ENCODE results near the gene POLG2. TPM values are rescaled to one million over a fixed set of nuclear protein-coding genes. Genes with fewer than 3 reads are reported as not detected.

The POLG2 gene
- total and polyA plus RNA-seq, 2 of the 8 experiments (the other 6 are each of a cell fraction or from before 2014, with no cell fraction given), result 9.7 to 34.3 TPM

GRCh38 chr17:64455993-64456885, 40.6 kb downstream of the POLG2 start:
- no peak overlapping the region for H3K27ac ChIP-seq (ENCODE audit: low read depth, low read length)
- no peak overlapping the region for H2BK120ac ChIP-seq (replicated peaks; ENCODE audit: low read depth, low read length)
- H3K9ac ChIP-seq (replicated peaks in 1 of 4; ENCODE audit: extremely low read depth in 1 of 4, low read depth in 3 of 4, low read length in 3 of 4), result no peak overlapping the region
- POLR2A ChIA-PET (ENCODE audit: partially characterized antibody), result interaction anchor here (0.7 to 2.1 kb wide), 2 partner anchors 49 to 81 kb away, joined by 3 to 9 read pairs; partner anchors contain the start of gene DDX5
- 82% methylated on average over 8 of the region's 8 CpGs; no CpG with 5 or more reads in 1 of the 2 experiments for WGBS, 2 experiments (ENCODE audit: extremely low coverage in 1 of 2, insufficient coverage in 1 of 2, insufficient read length in 1 of 2, insufficient replicate concordance in 2 of 2, low coverage in 1 of 2, low lambda C conversion rate in 2 of 2, missing lambda C conversion rate in 1 of 2)
- no peak overlapping the region for H4K8ac ChIP-seq (ENCODE audit: extremely low read depth, insufficient read depth, low read length)
- no peak for FAIRE-seq
- H3K4ac ChIP-seq (replicated peaks; ENCODE audit: insufficient read length, low read depth, low read length), result no peak overlapping the region
- H2BK5ac ChIP-seq (ENCODE audit: low read depth, low read length), result no peak overlapping the region
- CTCF ChIA-PET (ENCODE audit: partially characterized antibody), result interaction anchor here (0.6 to 3.7 kb wide), 3 partner anchors 9 to 85 kb away, joined by 3 to 22 read pairs (median 3); no protein-coding TSS in a partner anchor
- no peaks in the 10 kb centered on the region for H3K79me2 ChIP-seq (ENCODE audit: control insufficient read depth in 1 of 2, insufficient read depth in 2 of 2, low read length in 2 of 2)
- H4K20me1 ChIP-seq (replicated peaks in 1 of 2; ENCODE audit: control insufficient read depth in 1 of 2, insufficient read depth in 2 of 2, low read length in 2 of 2), result no peaks in the 10 kb centered on the region
- H3K79me1 ChIP-seq (ENCODE audit: low read depth, low read length), result no peaks in the 10 kb centered on the region
- H3K18ac ChIP-seq (ENCODE audit: extremely low read depth, low read length), result no peak overlapping the region
- H3K56ac ChIP-seq (replicated peaks; ENCODE audit: insufficient read length, low read depth, low read length), result no peak overlapping the region
- H3K9me3 ChIP-seq (ENCODE audit: insufficient read depth in 2 of 2, low read depth in 1 of 2, low read length in 1 of 2), result no peaks in the 10 kb centered on the region
- H3K27me3 ChIP-seq (replicated peaks in 1 of 4; ENCODE audit: control insufficient read depth in 3 of 4, extremely low read depth in 1 of 4, insufficient read depth in 3 of 4, low read length in 3 of 4), result no peaks in the 10 kb centered on the region
- H3K36me3 ChIP-seq (ENCODE audit: control insufficient read depth in 2 of 4, insufficient read depth in 4 of 4, low read length in 3 of 4), result no peaks in the 10 kb centered on the region
- DNase-seq (ENCODE audit: low read depth in 1 of 2, low spot score in 2 of 2), result no peak
- H4K5ac ChIP-seq (ENCODE audit: insufficient read length, low read depth, low read length), result no peak overlapping the region
- no peak overlapping the region for H2BK15ac ChIP-seq (ENCODE audit: low read length)
- no peak overlapping the region for H4K91ac ChIP-seq (replicated peaks; ENCODE audit: insufficient read length, low read length)
- H3K4me3 ChIP-seq (ENCODE audit: extremely low read depth in 1 of 4, insufficient read depth in 2 of 4, low read depth in 3 of 4, low read length in 4 of 4), result no peak overlapping the region
- no peaks in the 10 kb centered on the region for H3K23me2 ChIP-seq (ENCODE audit: low read depth, low read length)
- H3K4me1 ChIP-seq (replicated peaks in 1 of 4; ENCODE audit: control insufficient read depth in 3 of 4, insufficient read depth in 4 of 4, low read length in 3 of 4), result no peaks in the 10 kb centered on the region
- no peak overlapping the region for H3K4me2 ChIP-seq (ENCODE audit: insufficient read depth in 1 of 2, low read depth in 2 of 2, low read length in 2 of 2)
- no peak overlapping the region for H3K23ac ChIP-seq (ENCODE audit: insufficient read length)
- H2AFZ ChIP-seq (ENCODE audit: low read length), result no peak overlapping the region
- no peak overlapping the region for H2BK12ac ChIP-seq (ENCODE audit: low read depth, low read length)
- H2BK20ac ChIP-seq (ENCODE audit: low read length), result no peak overlapping the region
- no peak overlapping the region for H2AK5ac ChIP-seq (ENCODE audit: low read depth, low read length)
- H3K14ac ChIP-seq (ENCODE audit: insufficient read length), result no peak overlapping the region
- no peak for TF ChIP-seq RFX5 (IDR thresholded peaks at IDR 0.05; ENCODE audit: borderline replicate concordance, low read depth, low read length)
- no peak for TF ChIP-seq HDAC6 (IDR thresholded peaks at IDR 0.05; ENCODE audit: low read depth, low read length)
